ENCODE data around the gene E4F1.
"Not testable (repeated sequence)": the region's sequence is repeated elsewhere in the genome, so short reads cannot be mapped to it uniquely, and the experiment has no call there.

Gene E4F1

GRCh38 chr16:2260250-2260649 is 36.9 kb downstream of the E4F1 start:
- H3K4me1 ChIP-seq (ENCODE audit: insufficient read depth, low read length), result peaks cover 7% of the 10 kb centered on the region; the same call in 1 of the 2 replicates
- no peak overlapping the region for H3K9ac ChIP-seq (ENCODE audit: low read depth, low read length)
- ATAC-seq (ENCODE audit: insufficient read depth, low read depth) (no peak), DNase-seq (no peak)
- H3K9me3 ChIP-seq (ENCODE audit: insufficient read depth, low read length, severe bottlenecking), result no peaks in the 10 kb centered on the region
- peaks cover 80% of the 10 kb centered on the region for H3K79me2 ChIP-seq (ENCODE audit: insufficient read depth, low read length)
- H3K4me2 ChIP-seq (ENCODE audit: insufficient read depth, low read length), result no peak overlapping the region
- no peak overlapping the region for H3K4me3 ChIP-seq (ENCODE audit: low read depth in 1 of 2, low read length in 2 of 2)
- no peaks in the 10 kb centered on the region for H3K27me3 ChIP-seq (ENCODE audit: insufficient read depth, low read length, poor library complexity)
- H3K27ac ChIP-seq (ENCODE audit: low read length), result no peak overlapping the region
- H2AFZ ChIP-seq (ENCODE audit: low read depth, low read length), result no peak overlapping the region
- peaks cover 66% of the 10 kb centered on the region for H4K20me1 ChIP-seq (ENCODE audit: insufficient read depth, low read length)
- peaks cover 100% of the 10 kb centered on the region for H3K36me3 ChIP-seq (ENCODE audit: insufficient read depth, low read length)
- TF ChIP-seq EZH2 (IDR thresholded peaks at IDR 0.05; ENCODE audit: borderline replicate concordance, low read depth, low read length, severe bottlenecking), result no peak
- TF ChIP-seq, protein P1, sequence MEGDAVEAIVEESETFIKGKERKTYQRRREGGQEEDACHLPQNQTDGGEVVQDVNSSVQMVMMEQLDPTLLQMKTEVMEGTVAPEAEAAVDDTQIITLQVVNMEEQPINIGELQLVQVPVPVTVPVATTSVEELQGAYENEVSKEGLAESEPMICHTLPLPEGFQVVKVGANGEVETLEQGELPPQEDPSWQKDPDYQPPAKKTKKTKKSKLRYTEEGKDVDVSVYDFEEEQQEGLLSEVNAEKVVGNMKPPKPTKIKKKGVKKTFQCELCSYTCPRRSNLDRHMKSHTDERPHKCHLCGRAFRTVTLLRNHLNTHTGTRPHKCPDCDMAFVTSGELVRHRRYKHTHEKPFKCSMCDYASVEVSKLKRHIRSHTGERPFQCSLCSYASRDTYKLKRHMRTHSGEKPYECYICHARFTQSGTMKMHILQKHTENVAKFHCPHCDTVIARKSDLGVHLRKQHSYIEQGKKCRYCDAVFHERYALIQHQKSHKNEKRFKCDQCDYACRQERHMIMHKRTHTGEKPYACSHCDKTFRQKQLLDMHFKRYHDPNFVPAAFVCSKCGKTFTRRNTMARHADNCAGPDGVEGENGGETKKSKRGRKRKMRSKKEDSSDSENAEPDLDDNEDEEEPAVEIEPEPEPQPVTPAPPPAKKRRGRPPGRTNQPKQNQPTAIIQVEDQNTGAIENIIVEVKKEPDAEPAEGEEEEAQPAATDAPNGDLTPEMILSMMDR (IDR thresholded peaks at IDR 0.05; ENCODE audit: borderline replicate concordance, extremely low read depth, low read length, poor library complexity, severe bottlenecking), result no peak

DNA sequence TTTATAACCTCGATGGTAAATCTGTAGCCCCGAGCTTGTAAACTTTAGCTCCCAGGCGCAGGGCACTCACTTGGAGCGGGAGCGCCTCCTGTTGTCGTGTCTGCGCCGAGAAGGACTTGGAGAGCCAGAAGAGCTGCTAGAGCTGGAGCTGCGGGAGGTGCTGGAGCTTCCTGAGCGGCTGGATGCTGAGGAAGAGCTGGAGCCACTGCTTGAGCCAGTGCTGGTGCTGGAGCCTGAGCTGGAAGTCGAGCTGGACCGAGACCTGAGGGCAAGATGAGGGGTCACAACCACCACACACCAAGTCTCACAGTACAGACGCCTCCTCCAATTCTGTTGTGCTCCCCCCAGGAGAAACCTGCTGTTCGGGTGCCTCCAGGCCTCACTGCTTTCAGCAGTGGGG is 39.6 kb downstream of the E4F1 start:
- H4K20me1 ChIP-seq (ENCODE audit: insufficient read depth, low read length), result peaks cover 64% of the 10 kb centered on the region
- not testable (repeated sequence) for H3K4me3 ChIP-seq (ENCODE audit: low read depth in 1 of 2, low read length in 2 of 2); H3K27me3 ChIP-seq (ENCODE audit: insufficient read depth, low read length, poor library complexity); H3K4me2 ChIP-seq (ENCODE audit: insufficient read depth, low read length); H3K9ac ChIP-seq (ENCODE audit: low read depth, low read length); H3K9me3 ChIP-seq (ENCODE audit: insufficient read depth, low read length, severe bottlenecking); DNase-seq; H3K27ac ChIP-seq (ENCODE audit: low read length); ATAC-seq (ENCODE audit: insufficient read depth, low read depth); H2AFZ ChIP-seq (ENCODE audit: low read depth, low read length)
- H3K36me3 ChIP-seq (ENCODE audit: insufficient read depth, low read length), result peaks cover 88% of the 10 kb centered on the region
- H3K79me2 ChIP-seq (ENCODE audit: insufficient read depth, low read length), result peaks cover 88% of the 10 kb centered on the region
- H3K4me1 ChIP-seq (ENCODE audit: insufficient read depth, low read length), result peaks cover 24% of the 10 kb centered on the region

DNA sequence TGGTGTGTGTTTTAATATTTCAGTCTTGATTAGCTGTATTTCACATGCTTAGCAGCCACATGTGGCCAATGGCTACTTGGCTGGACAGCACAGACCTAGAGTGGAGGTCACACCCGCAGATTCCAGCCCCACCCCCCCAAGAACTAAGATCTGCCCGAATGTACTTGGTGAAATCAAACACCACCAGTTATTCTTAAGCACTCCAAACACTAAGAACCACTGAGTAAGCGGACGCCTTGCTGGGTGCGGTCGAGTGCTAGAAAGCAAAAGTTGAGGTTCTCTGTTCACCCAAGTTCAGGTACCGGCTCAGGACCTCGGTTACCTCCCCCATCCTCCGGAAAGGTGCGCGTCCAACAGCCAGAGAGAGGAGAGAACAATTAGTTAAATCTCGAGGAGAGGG is 43.5 kb downstream of the E4F1 start:
- peak overlapping the region; percentile 91 for H3K9ac ChIP-seq (ENCODE audit: low read depth, low read length)
- H3K36me3 ChIP-seq (ENCODE audit: insufficient read depth, low read length), result peaks cover 49% of the 10 kb centered on the region
- H3K4me1 ChIP-seq (ENCODE audit: insufficient read depth, low read length), result peaks cover 40% of the 10 kb centered on the region
- H2AFZ ChIP-seq (ENCODE audit: low read depth, low read length); H3K27me3 ChIP-seq (ENCODE audit: insufficient read depth, low read length, poor library complexity); H3K9me3 ChIP-seq (ENCODE audit: insufficient read depth, low read length, severe bottlenecking); ATAC-seq (ENCODE audit: insufficient read depth, low read depth); DNase-seq: not testable (repeated sequence)
- H3K4me3 ChIP-seq (ENCODE audit: low read depth in 1 of 2, low read length in 2 of 2), result peak overlapping the region; percentile 61 to 85; a peak in 3 of 4 replicates
- peaks cover 77% of the 10 kb centered on the region for H3K79me2 ChIP-seq (ENCODE audit: insufficient read depth, low read length)
- peak overlapping the region; percentile 79 for H3K4me2 ChIP-seq (ENCODE audit: insufficient read depth, low read length)
- H3K27ac ChIP-seq (ENCODE audit: low read length), result peak overlapping the region; percentile 98
- H4K20me1 ChIP-seq (ENCODE audit: insufficient read depth, low read length), result peaks cover 72% of the 10 kb centered on the region

GRCh38 chr16:2267505-2267912 is 44.1 kb downstream of the E4F1 start:
- peak overlapping the region; percentile 79 for H3K4me2 ChIP-seq (ENCODE audit: insufficient read depth, low read length)
- H3K4me3 ChIP-seq (ENCODE audit: low read depth in 1 of 2, low read length in 2 of 2), result peak overlapping the region; percentile 61 to 85
- H3K9me3 ChIP-seq (ENCODE audit: insufficient read depth, low read length, severe bottlenecking); DNase-seq; H3K27me3 ChIP-seq (ENCODE audit: insufficient read depth, low read length, poor library complexity): not testable (repeated sequence)
- peaks cover 43% of the 10 kb centered on the region for H3K36me3 ChIP-seq (ENCODE audit: insufficient read depth, low read length)
- peaks cover 70% of the 10 kb centered on the region for H4K20me1 ChIP-seq (ENCODE audit: insufficient read depth, low read length)
- peak overlapping the region; percentile 91 for H3K9ac ChIP-seq (ENCODE audit: low read depth, low read length)
- peaks cover 71% of the 10 kb centered on the region for H3K79me2 ChIP-seq (ENCODE audit: insufficient read depth, low read length)
- H3K4me1 ChIP-seq (ENCODE audit: insufficient read depth, low read length), result peaks cover 40% of the 10 kb centered on the region
- H3K27ac ChIP-seq (ENCODE audit: low read length), result peak overlapping the region; percentile 98
- H2AFZ ChIP-seq (ENCODE audit: low read depth, low read length), result peak overlapping the region; percentile 98
- ATAC-seq (ENCODE audit: insufficient read depth, low read depth), result peak; percentile 58

DNA sequence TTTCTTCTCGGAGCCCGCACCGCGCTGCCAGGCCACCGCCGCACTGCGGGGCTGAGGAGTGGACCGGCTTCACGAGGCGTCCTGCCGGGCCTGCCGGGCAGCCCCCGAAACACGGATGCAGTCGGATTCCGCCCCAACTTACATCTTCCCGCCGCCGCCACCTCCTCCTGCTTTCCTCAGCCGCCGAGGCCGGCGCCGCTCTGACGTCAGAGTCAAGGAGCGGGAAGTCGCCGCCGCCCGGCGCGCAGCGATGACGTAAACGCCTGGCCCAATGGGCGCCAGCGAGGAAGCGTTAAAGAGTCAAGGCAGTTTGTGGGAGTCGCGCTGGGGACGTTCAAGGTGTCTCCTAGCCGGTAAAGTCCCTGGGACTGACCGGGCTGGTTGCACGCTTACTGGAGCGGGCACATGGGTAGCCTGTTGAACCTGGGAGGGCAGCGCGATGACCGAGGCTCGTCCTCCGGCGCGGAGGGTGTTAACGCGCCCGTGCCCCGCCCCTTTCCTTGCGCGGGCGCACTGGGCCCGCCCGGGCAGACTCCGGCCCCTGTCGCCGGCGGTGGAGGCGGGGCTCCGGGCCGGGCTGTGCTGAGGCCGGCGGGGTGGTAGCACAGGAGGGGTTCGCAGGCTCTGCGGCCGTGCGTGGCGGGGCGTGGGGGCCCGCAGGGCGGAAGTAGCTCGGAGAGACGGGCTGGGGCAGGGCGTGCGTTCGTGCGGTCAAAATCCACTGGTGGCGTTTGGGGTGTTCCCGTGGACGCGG is 44.7 kb downstream of the E4F1 start, which contains the start of gene RNPS1:
Gene RNPS1 (minus strand): TSS at position 214 of the 754 bp plus-strand sequence. CDS start 3,483 bp downstream, outside the sequence.
- peaks cover 66% of the 10 kb centered on the region for H4K20me1 ChIP-seq (ENCODE audit: insufficient read depth, low read length)
- peak within 1 kb of the TSS; percentile 98 for H3K27ac ChIP-seq (ENCODE audit: low read length)
- H3K9me3 ChIP-seq (ENCODE audit: insufficient read depth, low read length, severe bottlenecking), result no peaks in the 10 kb centered on the region
- no peak for TF ChIP-seq EZH2 (IDR thresholded peaks at IDR 0.05; ENCODE audit: borderline replicate concordance, low read depth, low read length, severe bottlenecking)
- TF ChIP-seq, protein P1 (IDR thresholded peaks at IDR 0.05; ENCODE audit: borderline replicate concordance, extremely low read depth, low read length, poor library complexity, severe bottlenecking), result no peak
- peak; percentile 97 for DNase-seq
- H3K4me3 ChIP-seq (ENCODE audit: low read depth in 1 of 2, low read length in 2 of 2), result peak within 1 kb of the TSS; percentile 61 to 85
- peaks cover 37% of the 10 kb centered on the region for H3K36me3 ChIP-seq (ENCODE audit: insufficient read depth, low read length)
- H3K4me2 ChIP-seq (ENCODE audit: insufficient read depth, low read length), result peak within 1 kb of the TSS; percentile 79
- ATAC-seq (ENCODE audit: insufficient read depth, low read depth), result peak; percentile 83
- H3K4me1 ChIP-seq (ENCODE audit: insufficient read depth, low read length), result peaks cover 40% of the 10 kb centered on the region
- peaks cover 65% of the 10 kb centered on the region for H3K79me2 ChIP-seq (ENCODE audit: insufficient read depth, low read length)
- peak within 1 kb of the TSS; percentile 91 for H3K9ac ChIP-seq (ENCODE audit: low read depth, low read length)
- peak within 1 kb of the TSS; percentile 98 for H2AFZ ChIP-seq (ENCODE audit: low read depth, low read length)
- no peaks in the 10 kb centered on the region for H3K27me3 ChIP-seq (ENCODE audit: insufficient read depth, low read length, poor library complexity)
